Measurements from ENCODE around the gene TWIST2.

TWIST2 gene

DNA sequence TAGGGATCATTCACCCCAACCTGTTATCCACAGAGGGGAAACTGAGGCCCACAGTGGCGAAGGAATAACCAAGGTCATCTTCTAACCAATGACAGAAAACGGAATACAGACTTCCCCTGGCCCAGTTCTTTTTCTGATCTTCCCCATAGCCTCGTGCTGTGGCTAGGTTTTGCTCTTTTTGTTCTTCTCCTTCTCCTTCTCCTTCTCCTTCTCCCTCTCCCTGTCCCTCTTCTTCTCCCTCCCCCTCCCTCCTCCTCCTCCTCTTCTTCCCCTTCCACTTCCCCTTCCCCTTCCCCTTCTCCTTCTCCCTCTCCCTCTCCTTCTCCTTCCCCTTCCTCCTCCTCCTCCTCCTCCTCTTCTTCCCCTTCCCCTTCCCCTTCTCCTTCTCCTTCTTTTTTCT, 12.9 kb upstream of the TWIST2 start:
- TF ChIP-seq, protein P1, sequence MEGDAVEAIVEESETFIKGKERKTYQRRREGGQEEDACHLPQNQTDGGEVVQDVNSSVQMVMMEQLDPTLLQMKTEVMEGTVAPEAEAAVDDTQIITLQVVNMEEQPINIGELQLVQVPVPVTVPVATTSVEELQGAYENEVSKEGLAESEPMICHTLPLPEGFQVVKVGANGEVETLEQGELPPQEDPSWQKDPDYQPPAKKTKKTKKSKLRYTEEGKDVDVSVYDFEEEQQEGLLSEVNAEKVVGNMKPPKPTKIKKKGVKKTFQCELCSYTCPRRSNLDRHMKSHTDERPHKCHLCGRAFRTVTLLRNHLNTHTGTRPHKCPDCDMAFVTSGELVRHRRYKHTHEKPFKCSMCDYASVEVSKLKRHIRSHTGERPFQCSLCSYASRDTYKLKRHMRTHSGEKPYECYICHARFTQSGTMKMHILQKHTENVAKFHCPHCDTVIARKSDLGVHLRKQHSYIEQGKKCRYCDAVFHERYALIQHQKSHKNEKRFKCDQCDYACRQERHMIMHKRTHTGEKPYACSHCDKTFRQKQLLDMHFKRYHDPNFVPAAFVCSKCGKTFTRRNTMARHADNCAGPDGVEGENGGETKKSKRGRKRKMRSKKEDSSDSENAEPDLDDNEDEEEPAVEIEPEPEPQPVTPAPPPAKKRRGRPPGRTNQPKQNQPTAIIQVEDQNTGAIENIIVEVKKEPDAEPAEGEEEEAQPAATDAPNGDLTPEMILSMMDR (IDR thresholded peaks at IDR 0.05; ENCODE audit: insufficient read depth, low read depth, low read length, missing control alignments) = no peak
- no peak for DNase-seq (ENCODE audit: low read depth)
- no peak overlapping the region for H3K4me3 ChIP-seq (ENCODE audit: low read depth, low read length)

DNA sequence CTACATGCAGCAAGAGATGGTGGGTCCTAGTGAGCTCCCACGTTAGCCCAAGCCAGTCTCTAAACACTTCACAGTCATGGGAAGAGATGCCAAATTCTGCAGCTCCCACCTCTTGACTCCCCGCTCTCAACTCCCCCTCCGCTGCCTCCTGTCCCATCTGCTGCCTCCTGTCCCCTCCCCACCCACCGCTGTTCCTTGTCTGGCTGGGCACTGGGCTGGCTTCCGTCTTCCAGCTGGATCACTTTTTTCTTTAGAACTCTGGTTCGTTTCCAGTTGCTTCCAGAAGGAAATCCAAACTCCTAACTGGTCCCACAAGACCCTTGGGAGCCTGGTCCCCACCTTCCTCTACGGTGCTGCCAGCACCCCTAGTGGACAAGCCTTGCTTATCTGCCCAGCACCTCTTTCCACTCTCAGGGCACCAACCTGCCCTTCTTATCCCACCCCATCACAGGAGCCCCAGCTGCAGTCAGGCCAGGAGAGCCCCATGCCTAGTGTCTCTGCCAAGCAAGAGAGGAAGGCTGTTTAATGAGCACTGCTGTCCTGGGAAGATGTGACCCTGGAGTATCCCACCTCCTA, 12.1 kb upstream of the TWIST2 start:
- H3K4me3 ChIP-seq (ENCODE audit: low read depth, low read length) = no peak overlapping the region
- DNase-seq (ENCODE audit: low read depth) = no peak
- TF ChIP-seq, protein P1 (IDR thresholded peaks at IDR 0.05; ENCODE audit: insufficient read depth, low read depth, low read length, missing control alignments) = peak; percentile 17

DNA sequence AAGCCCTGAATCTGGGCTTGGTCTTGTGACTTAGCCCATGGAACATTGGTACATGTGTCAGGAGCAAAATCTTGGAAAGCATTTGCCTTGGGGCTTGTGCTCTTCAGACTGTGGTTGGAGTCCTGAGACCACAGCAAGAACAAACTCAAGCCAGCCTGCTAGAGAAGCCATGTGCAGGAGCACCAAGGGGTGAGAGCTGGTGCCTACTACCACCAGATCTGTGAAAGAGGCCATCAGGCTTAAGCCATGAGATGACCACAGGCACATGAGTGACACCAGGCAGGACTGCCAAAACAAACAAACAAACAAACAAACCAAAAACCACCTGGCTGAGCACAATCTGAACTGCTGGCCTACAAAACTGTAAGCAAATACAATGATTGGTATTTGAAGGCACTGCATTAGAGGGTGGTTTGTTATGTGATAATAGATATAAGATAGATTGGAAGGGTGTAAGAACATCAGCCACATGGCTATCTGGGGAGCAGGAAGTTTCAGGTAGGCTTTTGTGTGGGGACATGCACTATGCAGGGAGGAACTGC, 9.0 kb upstream of the TWIST2 start:
- no peak overlapping the region for H3K4me3 ChIP-seq (ENCODE audit: low read depth, low read length)
- no peak for DNase-seq (ENCODE audit: low read depth)
- TF ChIP-seq, protein P1 (IDR thresholded peaks at IDR 0.05; ENCODE audit: insufficient read depth, low read depth, low read length, missing control alignments) = no peak

DNA sequence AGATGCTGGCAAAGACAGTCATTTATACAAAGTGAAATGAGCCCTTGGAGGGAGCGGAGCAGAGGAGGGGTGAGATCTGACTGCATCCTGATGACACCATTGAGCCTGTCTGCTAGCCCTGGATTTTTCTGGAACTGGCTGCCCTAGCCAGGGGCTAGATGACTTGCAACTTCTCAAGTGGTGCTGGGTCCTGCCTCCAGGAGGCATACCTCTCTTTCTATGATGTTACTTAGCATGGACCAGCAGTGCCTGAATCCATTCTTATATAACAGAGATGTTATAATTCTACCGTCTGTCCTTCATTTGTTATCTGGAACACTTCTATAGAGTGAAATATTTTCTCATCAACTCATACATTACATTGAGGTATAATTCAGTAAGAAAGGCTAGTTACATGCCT, 8.5 kb upstream of the TWIST2 start:
- no peak for DNase-seq (ENCODE audit: low read depth)
- TF ChIP-seq, protein P1 (IDR thresholded peaks at IDR 0.05; ENCODE audit: insufficient read depth, low read depth, low read length, missing control alignments) = no peak

DNA sequence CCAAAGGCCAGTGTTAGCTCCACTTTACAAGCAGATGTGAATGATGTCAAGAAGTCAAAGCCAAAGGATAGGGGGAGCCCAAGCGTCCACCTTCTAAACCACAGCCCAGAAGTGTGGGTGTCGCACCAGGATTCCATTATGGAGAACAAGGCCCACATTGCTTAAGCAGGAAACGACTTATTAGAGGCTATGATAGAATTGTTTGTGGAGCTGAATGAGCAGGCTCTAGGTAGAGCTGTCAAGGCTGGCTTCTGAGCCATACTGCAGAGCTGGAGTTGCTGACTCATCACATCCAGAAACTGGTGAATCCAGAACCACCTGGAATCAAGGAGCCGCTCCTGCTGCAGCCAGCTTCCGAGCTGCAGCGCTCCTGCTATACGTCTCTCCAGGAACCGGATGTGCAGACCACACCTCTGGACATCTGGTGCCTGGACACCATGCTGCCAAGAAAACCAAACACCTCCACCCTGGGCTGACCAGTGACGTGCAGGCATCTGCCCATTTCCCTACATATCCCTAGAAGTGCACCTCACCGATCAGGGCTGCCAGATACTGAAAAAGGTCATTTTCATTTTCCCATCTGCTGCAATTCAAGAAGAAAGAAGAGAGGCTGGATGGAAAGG, 6.2 kb upstream of the TWIST2 start:
- no peak overlapping the region for H3K4me3 ChIP-seq (ENCODE audit: low read depth, low read length)
- TF ChIP-seq, protein P1 (IDR thresholded peaks at IDR 0.05; ENCODE audit: insufficient read depth, low read depth, low read length, missing control alignments) = no peak
- DNase-seq (ENCODE audit: low read depth) = no peak

More for the DNA sequence above, 8.5 kb upstream of the TWIST2 start:
- no peak overlapping the region for H3K4me3 ChIP-seq (ENCODE audit: low read depth, low read length)

DNA sequence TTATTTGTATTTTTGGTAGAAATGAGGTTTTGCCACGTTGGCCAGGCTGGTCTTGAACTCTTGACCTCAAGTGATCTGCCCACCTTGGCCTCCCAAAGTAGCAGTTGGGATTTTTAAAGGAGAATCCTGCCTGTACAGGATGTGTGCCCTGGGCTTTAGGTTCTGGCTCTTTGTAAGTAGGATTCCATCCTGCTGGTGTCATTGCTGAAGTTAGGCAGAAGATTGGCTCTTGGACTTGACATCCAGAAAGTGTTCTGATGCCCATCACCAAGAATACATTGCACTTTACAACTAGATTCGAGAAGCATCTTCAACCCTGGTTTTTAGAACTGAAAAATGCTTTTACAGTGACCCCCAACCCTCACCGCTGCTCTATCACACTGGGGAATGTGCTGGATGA, 4.4 kb upstream of the TWIST2 start:
- no peak for DNase-seq (ENCODE audit: low read depth)
- TF ChIP-seq, protein P1 (IDR thresholded peaks at IDR 0.05; ENCODE audit: insufficient read depth, low read depth, low read length, missing control alignments) = no peak
- H3K4me3 ChIP-seq (ENCODE audit: low read depth, low read length) = no peak overlapping the region

All from GM12865 (cell line).